ENCODE data around the gene OR5AU1. TPM values are rescaled to one million over a fixed set of nuclear protein-coding genes. Genes with fewer than 3 reads are reported as not detected.

OR5AU1 gene
- under 1 TPM in 6 of 8 experiments, not detected in 2; 0.04 to 0.47 (median 0.20) TPM for total RNA-seq

DNA sequence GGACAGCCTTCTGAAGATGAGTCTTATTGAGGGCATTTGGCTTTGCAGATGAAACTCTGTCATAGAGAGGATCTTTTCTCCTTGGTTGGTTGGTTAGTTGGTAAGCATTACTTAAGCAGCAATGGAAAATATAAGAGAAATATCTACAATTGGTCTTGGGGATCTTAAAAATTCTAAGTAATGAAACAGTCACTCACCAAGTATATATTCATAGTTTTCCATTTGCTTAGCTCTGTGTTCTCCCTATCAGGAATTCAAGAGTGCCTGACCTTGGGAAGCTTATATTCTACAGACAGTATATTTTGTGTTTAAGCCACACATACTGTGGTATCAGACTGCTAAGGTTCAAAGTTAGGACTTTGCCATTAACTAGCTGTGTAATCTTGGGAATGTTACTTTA lies at the start of gene OR5AU1:
TSS of gene OR5AU1 (minus strand) at position 101 of the 400 bp plus-strand sequence. CDS start 191 bp downstream, outside the sequence.
- Histone ChIP-seq H3K27ac (no peak within 1 kb of the TSS), H3K4me1 (replicated peaks in 1 of 2) (no peaks in the 10 kb centered on the region), H3K4me3 (no peak within 1 kb of the TSS)
- in situ Hi-C loops (cut with MboI; ENCODE audit: low pct_unique_long_range_greater_than_20kb in 2 of 9, low sequenced_read_pairs in 9 of 9, unreplicated experiment in 9 of 9) = no loop called here
- ATAC-seq (replicated peaks in 6 of 8) = no peak

DNA sequence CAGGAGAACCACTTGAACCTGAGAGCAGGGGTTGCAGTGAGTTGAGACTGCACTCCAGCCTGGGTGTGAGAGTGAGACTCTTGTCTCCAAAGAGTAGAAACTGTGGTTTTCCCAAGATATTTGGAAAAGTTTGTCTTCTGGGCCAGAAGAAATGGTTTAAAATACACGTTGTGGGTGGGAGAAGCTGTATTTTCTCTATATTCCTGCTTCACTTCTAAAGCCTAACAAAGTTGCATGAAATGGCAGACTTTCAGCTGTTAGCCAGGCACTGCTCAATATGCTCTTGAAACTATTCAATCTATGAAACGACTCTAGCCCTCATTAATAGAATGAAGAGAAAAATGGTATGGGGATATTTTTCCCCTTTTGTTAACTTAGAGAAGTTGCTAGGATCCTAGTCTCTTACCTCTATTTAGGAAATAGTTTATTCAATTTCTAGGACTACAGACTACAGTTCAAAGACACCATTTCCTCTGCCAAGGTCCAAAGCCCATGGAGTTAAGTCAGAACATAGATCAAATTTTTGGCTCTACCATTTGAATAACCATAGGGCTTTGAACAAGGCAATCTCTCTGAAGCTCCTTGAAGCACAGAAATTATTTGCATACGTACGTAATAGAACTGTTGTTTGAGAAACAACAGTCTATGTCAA lies 49.3 kb upstream of the OR5AU1 start:
- Histone ChIP-seq H3K4me3 (no peak overlapping the region), H3K4me1 (replicated peaks in 1 of 2) (no peaks in the 10 kb centered on the region), H3K27ac (no peak overlapping the region)
- in situ Hi-C loops (cut with MboI; ENCODE audit: low pct_unique_long_range_greater_than_20kb in 2 of 9, low sequenced_read_pairs in 9 of 9, unreplicated experiment in 9 of 9) = no loop called here
- ATAC-seq (replicated peaks in 6 of 8) = no peak
- WGBS, 10 experiments = 61 to 100% (median 82%) methylated on average over 1 to 4 of the region's 4 CpGs

DNA sequence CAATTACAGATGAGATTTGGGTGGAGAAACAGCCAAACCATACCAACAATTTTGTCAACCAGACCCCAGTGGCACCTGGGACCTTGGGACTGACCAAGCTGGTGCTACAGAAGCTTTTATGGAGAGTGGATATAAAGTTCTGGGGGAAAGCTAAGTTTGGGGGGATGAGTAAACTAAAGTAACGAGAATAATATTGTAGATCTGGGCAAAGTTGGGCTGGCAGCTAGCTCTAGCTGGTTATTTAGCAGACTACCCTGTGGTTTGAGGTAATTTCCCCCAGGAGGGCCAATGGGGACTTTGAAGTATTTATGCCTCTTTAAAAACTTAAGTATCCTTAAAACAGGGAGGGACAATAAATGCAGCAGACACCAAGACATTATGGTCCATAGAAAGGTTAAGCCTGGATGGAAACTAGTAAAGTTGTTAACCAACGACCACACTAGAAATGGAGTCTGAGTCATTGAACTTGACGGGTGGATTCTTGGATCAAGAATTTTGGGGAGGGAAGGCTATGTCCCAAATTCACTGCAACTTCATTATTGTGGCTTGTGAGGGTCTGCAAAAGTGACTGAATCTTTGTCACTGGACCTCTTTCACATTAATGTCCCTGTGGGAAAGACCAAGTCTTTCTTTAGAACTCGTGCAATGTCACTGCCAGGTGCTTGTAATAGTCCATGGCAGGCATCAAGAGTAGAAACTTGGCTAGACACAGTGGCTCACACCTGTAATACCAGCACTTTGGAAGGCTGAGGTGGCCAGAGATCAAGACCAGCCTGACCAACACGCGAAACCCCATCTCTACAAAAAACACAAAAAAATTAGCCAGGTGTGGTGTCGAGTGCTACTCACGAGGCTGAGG lies 48.5 kb upstream of the OR5AU1 start:
- no peak overlapping the region for H3K4me3 ChIP-seq
- no peak for ATAC-seq (replicated peaks in 6 of 8)
- no peak overlapping the region for H3K27ac ChIP-seq
- H3K4me1 ChIP-seq (replicated peaks in 1 of 2) = no peaks in the 10 kb centered on the region
- WGBS, 10 experiments = 60 to 100% (median 91%) methylated on average over 1 to 7 of the region's 8 CpGs; no CpG with 5 or more reads in 1 of the 10 experiments
- in situ Hi-C loops (cut with MboI; ENCODE audit: low pct_unique_long_range_greater_than_20kb in 2 of 9, low sequenced_read_pairs in 9 of 9, unreplicated experiment in 9 of 9) = no loop called here

DNA sequence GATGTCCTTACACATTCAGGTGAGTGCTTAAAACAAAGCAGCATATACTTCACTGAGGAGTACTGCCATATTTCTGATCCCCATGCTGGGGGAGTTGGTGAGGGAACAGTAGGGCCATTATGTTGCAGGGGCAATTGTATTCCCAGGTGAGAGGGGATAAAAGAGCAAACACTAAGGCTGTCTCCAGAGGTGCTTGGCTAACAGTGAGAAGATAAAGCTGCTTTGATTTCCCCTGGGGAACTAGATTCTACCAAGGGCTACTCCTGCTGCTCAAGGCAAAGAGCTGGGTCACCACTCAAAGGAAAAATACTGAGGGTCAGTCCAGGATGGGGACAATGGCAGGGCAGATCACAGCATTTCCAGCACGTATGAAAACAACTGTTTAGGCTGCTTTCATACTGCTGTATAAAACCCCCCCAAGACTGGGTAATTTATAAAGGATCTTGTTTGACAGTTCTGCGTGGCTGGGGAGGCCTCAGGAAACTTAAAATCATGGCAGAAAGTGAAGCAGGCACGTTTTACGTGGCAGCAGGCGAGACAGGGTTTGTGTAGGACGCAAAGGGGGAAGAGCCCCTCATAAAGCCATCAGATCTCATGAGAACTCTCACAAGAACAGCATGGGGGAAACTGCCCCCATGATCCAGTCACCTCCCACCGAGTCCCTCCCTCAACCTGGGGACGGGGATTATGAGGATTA lies 47.8 kb upstream of the OR5AU1 start:
- Histone ChIP-seq H3K27ac (no peak overlapping the region), H3K4me3 (no peak overlapping the region), H3K4me1 (replicated peaks in 1 of 2) (no peaks in the 10 kb centered on the region)
- in situ Hi-C loops (cut with MboI; ENCODE audit: low pct_unique_long_range_greater_than_20kb in 2 of 9, low sequenced_read_pairs in 9 of 9, unreplicated experiment in 9 of 9) = no loop called here
- WGBS, 10 experiments = 78 to 90% (median 83%) methylated on average over 3 to 7 of the region's 8 CpGs; no CpG with 5 or more reads in 4 of the 10 experiments
- peak in 3 of 8 experiments; percentile 18 to 32 (median 27) for ATAC-seq (replicated peaks in 6 of 8)

DNA sequence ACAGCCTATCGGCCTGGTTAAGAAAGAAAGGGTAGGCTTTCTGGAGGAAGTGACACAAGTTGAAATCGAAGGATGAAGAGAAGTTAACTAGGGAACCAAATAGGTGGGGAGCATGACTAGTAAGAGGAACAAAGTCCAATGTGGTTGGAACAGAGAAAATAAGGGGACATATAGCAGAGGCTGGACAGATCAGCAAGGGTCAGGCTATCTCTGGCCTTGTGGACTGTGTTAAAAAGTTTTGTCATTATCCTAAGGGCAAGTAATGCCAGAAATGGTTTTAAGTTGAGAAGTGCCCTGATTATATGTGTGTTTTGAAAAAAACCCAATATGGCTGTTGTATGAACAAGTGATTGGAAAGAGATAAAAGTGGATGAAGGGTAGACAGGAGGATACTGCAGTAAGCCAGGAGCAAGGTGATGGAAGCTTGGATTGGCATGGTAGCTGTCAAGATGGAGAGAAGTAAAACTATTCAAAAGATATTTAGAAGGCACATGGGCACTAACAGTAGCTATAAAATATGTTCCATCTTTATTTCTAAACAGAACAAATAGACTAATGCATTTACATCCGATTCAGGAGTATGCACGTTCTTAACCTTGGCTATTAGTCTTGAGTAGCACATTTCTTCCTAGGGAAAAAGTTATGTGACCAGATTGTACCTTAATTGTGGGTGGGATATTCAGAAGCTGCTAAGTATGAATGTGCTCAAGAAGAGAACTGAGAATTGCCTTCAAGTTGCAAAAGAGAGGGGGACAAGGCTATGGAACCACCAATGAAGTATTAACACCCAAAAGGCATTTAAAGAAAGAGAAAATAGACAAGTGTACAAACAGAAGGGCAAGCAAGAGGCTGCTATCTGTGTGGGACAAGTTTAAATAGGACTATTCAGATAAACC lies 46.8 kb upstream of the OR5AU1 start:
- ATAC-seq (replicated peaks in 6 of 8) = no peak
- in situ Hi-C loops (cut with MboI; ENCODE audit: low pct_unique_long_range_greater_than_20kb in 2 of 9, low sequenced_read_pairs in 9 of 9, unreplicated experiment in 9 of 9) = no loop called here
- WGBS, 10 experiments = 89 to 100% (median 94%) methylated on average over 2 to 4 of the region's 4 CpGs; no CpG with 5 or more reads in 1 of the 10 experiments
- Histone ChIP-seq H3K4me1 (replicated peaks in 1 of 2) (no peaks in the 10 kb centered on the region), H3K4me3 (no peak overlapping the region), H3K27ac (no peak overlapping the region)

DNA sequence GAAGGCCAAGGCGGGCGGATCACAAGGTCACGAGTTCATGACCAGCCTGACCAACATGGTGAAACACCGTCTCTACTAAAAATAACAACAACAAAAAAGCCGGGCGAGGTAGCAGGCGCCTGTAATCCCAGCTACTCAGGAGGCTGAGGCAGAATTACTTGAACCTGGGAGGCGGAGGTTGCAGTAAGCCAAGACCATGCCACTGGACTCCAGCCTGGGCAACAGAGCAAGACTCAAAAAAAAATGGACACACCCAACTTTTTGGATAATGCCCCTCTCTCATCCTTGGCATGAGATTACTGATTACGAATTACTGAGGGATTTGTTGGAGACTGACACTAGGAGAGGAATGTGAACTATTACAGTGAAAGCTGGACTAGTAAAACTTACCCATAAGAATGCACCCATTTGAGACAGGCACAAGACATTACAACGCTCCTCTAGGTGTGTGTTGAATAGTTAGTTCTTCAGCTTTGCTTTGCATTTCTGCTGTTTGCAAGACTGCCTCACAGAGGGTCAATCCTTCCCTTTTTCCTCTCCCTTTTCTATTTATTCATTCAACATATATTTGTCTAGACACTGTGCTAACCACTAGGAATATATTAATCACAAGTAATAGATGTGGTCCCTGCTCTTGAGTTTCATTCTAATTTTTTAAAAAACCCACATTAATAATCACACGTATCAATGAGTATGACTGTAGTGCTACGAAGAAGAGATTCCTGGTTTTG lies 46.0 kb upstream of the OR5AU1 start:
- in situ Hi-C loops (cut with MboI; ENCODE audit: low pct_unique_long_range_greater_than_20kb in 2 of 9, low sequenced_read_pairs in 9 of 9, unreplicated experiment in 9 of 9) = no loop called here
- H3K4me1 ChIP-seq (replicated peaks in 1 of 2) = no peaks in the 10 kb centered on the region
- ATAC-seq (replicated peaks in 6 of 8) = peak in 2 of 8 experiments; percentile 1 to 4
- H3K4me3 ChIP-seq = no peak overlapping the region
- no peak overlapping the region for H3K27ac ChIP-seq
- WGBS, 10 experiments = 20 to 96% (median 87%) methylated on average over 1 to 11 of the region's 12 CpGs; no CpG with 5 or more reads in 1 of the 10 experiments

DNA sequence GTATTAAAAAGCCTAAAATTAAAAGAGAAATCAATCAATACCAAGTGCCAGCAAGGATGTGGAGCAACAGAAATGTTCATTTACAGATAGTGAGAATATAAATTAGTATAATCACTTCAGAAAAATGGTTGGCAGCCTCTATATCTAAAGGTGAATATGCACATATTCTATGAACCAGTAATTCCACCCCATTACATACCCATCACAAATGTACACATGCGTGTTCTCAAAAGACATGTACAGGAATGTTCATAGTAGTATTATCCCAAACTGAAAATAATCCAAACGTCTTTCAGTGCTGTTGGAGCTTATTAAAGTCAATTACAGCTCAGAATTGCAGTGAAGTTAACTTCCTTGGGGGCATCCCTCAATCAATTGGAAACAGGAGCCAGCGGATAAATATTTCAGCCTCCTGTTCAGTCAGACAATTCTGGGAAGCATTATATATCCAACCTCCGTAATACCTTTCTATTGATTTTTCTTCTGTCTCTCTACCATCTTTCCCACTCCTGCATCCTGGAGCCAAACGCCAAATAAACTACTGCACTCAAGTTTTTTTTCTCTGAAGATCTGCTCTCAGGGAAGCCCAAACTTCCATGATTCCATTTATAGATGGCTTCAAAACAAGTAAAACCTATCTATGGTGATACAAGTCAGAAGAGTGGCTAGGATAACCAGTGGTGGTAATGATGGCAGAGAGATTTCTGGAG lies 45.0 kb upstream of the OR5AU1 start:
- no peak overlapping the region for H3K27ac ChIP-seq
- no peaks in the 10 kb centered on the region for H3K4me1 ChIP-seq (replicated peaks in 1 of 2)
- in situ Hi-C loops (cut with MboI; ENCODE audit: low pct_unique_long_range_greater_than_20kb in 2 of 9, low sequenced_read_pairs in 9 of 9, unreplicated experiment in 9 of 9) = no loop called here
- ATAC-seq (replicated peaks in 6 of 8) = peak in 2 of 8 experiments; percentile 5 to 17
- 33 to 100% (median 82%) methylated on average over 1 to 5 of the region's 5 CpGs for WGBS, 10 experiments
- no peak overlapping the region for H3K4me3 ChIP-seq

DNA sequence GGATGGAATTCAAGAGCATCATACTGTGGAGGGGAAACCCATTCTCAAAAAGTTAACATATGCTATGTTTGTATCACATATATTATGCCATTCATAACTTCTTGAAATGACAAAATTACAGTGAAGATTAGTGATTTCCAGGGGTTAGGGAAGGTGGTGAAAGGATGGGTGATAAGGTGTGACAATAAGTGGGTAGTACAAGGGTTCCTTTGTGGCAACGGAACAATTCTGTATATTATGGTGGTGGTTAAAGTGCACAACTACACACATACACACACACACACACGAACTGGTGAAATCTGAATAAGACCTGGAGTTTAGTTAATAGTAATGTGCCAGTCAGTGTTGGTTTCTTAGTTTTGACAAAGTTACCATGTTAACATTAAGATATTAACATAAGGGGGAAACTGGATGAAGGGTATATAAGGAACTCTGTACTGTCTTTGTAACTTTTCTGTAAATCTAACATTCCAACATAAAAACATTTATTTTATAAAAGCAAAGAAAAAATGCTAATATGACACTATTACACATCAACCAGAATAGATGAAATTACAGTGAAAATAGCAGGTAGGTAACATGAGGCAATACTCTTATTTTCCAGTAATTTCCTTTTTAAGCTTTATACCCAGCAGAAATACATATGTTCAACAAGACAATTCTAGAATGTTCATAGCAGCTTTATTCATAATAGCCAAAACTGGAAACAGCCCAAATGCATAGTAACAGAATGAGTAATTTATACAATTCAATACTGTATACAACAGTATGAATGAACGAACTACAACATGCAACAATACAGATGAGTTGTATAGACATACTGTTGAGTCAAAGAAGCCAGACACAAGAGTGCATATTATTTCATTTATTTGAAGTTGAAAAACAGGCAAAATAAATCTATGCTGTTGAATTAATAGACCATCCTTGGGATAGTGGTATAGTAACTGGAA lies 44.0 kb upstream of the OR5AU1 start:
- Histone ChIP-seq H3K27ac (no peak overlapping the region), H3K4me1 (replicated peaks in 1 of 2) (no peaks in the 10 kb centered on the region), H3K4me3 (no peak overlapping the region)
- ATAC-seq (replicated peaks in 6 of 8) = no peak
- in situ Hi-C loops (cut with MboI; ENCODE audit: low pct_unique_long_range_greater_than_20kb in 2 of 9, low sequenced_read_pairs in 9 of 9, unreplicated experiment in 9 of 9) = no loop called here
- WGBS, 10 experiments = 0 to 100% (median 71%) methylated on average over 1 to 3 of the region's 3 CpGs; no CpG with 5 or more reads in 1 of the 10 experiments

DNA sequence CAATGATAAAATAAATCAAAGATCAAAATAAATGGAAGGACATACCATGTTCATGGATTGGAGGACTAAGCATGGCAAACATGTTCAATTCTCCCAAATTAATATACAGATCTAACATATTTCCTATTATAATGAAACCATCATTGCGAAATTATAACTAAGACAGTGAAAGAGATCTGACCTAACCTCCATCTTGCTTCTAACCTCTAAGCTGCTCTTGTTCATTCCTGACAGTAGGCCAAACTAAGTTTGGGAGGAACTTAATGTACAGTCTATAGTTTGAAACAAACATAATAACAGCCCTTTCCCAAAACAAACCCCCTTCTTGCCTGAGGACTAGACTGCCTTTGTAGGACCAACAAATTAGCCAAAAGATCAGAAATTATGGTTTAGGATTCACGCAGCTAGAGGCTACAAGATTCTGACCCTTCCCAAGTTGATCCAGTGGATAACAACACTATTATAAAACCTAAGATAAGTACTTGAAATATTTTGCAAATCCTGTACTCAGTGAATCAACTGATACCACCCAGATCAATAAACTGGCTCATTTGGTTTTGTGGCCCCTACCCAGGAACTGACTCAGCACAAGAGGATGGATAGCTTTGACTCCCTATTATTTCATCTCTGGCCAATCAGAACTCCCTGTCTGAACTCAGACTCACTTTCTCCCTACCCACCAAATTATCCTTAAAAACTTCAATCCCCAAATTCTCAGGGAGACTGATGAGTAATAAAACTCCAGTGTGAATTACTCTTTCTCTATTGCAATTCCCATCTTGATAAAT lies 41.7 kb upstream of the OR5AU1 start:
- 90 to 100% (median 100%) methylated on average over 1 to 2 of the region's 2 CpGs; no CpG with 5 or more reads in 1 of the 10 experiments for WGBS, 10 experiments
- ATAC-seq (replicated peaks in 6 of 8) = no peak
- Histone ChIP-seq H3K4me3 (no peak overlapping the region), H3K4me1 (replicated peaks in 1 of 2) (no peaks in the 10 kb centered on the region), H3K27ac (no peak overlapping the region)
- in situ Hi-C loops (cut with MboI; ENCODE audit: low pct_unique_long_range_greater_than_20kb in 2 of 9, low sequenced_read_pairs in 9 of 9, unreplicated experiment in 9 of 9) = no loop called here

DNA sequence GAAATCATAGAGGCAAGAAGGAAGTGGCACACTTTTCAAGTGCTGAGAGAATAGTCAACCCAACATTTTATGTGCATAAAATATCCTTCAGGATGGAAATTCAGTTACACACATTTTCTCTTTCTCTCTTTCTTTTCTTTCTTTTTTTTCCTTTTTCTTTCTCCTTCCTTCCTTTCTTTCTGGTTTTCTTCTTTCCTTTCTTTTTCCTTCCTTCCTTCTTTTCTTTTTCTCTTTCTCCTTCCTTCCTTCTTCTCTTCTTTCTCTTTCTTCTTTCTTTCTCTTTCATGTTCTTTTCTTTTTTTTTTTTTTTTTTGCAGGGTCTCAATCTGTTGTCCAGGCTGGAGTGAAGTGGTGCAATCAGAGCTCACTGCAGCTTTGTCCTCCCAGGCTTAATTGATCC lies 38.7 kb upstream of the OR5AU1 start:
- no peak for ATAC-seq (replicated peaks in 6 of 8)
- peaks cover 0 to 10% of the 10 kb centered on the region in 2 donors for H3K4me1 ChIP-seq (replicated peaks in 1 of 2)
- no peak overlapping the region for H3K27ac ChIP-seq
- H3K4me3 ChIP-seq = no peak overlapping the region
- in situ Hi-C loops (cut with MboI; ENCODE audit: low pct_unique_long_range_greater_than_20kb in 2 of 9, low sequenced_read_pairs in 9 of 9, unreplicated experiment in 9 of 9) = no loop called here
